Adrenal gland (tissue), 5 donors: Measurements from ENCODE around the gene PAXIP1.

ENCODE experiments used
- POLR2A ChIP-seq, 2 donors: fragments of 450-650 bp; IDR thresholded peaks; one replicate each; pipeline ENCODE4 v1.6.1; 2017; ENCODE audit warnings: antibody characterized with exemption in 2 of 2, mild to moderate bottlenecking in 2 of 2, moderate library complexity in 1 of 2
- TF ChIP-seq, protein P1 (sequence below), 6 experiments: fragments of 450-650 bp in 4 of 6; fragments of 200-600 bp in 2 of 6; sonication (generic) in 1 of 6; IDR thresholded peaks; 1 replicate in 5 of 6; 2 replicates in 1 of 6; pipeline versions ENCODE4 v1.5.1 to v1.8.0; 2016 to 2021; ENCODE audit warnings: antibody characterized with exemption in 6 of 6, mild to moderate bottlenecking in 2 of 6, moderate library complexity in 1 of 6
- donor health status: DM: no; HTN: no; CAD: no.

DNA sequence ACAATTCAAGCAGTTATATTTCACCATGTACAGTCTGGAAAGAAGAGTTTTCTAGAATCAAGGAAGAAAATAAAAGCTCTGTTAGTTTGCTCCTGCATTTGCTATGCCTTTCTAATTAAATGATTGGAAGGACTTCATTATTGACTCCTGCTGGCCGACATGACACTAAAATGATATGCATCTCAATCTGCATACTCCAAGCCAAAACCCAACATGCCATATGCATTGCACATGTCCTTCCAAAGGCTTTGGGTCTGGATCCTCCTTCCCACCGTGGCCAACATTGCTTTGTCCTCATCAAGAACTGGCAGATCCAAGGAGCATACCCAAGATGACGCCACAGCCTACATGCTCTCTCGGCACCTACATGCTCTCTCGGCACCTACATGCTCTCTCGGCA is 46.5 kb downstream of the PAXIP1 start:
- TF ChIP-seq, protein P1, sequence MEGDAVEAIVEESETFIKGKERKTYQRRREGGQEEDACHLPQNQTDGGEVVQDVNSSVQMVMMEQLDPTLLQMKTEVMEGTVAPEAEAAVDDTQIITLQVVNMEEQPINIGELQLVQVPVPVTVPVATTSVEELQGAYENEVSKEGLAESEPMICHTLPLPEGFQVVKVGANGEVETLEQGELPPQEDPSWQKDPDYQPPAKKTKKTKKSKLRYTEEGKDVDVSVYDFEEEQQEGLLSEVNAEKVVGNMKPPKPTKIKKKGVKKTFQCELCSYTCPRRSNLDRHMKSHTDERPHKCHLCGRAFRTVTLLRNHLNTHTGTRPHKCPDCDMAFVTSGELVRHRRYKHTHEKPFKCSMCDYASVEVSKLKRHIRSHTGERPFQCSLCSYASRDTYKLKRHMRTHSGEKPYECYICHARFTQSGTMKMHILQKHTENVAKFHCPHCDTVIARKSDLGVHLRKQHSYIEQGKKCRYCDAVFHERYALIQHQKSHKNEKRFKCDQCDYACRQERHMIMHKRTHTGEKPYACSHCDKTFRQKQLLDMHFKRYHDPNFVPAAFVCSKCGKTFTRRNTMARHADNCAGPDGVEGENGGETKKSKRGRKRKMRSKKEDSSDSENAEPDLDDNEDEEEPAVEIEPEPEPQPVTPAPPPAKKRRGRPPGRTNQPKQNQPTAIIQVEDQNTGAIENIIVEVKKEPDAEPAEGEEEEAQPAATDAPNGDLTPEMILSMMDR (IDR thresholded peaks at IDR 0.05) = no peak
- TF ChIP-seq POLR2A (IDR thresholded peaks at IDR 0.05) = no peak
